ENCODE data around the gene GRIK5. TPM values are rescaled to one million over a fixed set of nuclear protein-coding genes. Genes with fewer than 3 reads are reported as not detected.

The GRIK5 gene
- polyA plus RNA-seq, 10 donors, result 1.8 to 4.3 (median 3.1) TPM

- no peak for DNase-seq
Measured at GRCh38 chr19:42095142-42095813, 25.3 kb upstream of the GRIK5 start.

GRCh38 chr19:42093926-42094325 lies 23.9 kb upstream of the GRIK5 start:
- DNase-seq, result no peak

DNA sequence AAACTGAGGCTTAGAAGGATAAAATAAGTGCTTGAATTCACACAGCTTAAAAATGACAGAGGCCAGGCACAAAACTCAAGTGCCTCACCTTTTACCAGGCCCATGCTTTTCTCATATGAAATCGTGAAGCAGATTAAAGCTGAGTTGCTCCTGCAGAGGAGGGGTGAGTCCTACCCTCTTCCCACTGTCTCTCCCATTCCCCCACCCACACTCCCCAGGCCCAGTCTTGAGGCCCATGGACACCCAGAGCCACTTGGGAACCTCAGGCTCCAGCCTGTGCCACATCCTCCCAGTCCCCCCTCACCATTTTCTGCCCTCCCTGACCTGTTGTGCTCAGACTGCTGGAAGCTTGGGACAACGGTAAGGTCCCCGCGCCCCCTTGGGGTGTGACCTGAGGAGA lies 23.5 kb upstream of the GRIK5 start:
- no peak for DNase-seq

DNA sequence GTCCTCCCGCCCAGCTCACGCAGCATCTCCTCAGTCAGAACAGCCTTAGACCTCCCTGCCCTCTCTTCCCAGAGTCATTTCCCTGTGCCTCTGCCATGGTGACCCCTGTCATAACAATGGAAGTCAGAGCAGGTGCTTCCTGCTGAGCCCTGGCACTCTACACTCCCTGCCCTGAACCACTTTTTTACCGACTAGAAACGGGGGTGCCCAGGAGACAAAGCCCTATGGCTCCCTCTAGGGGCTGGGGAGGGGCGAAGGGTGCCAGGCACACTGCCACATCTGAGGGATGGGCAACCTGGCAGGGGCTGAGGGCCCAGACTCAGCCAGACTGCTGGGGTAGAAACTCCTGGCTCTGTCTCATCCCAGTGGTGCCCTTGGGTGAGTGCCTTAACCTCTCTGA lies 22.3 kb upstream of the GRIK5 start:
- no peak for DNase-seq

GRCh38 chr19:42091742-42092141 lies 21.7 kb upstream of the GRIK5 start:
- DNase-seq, result no peak

- no peak for DNase-seq
Measured at GRCh38 chr19:42091300-42091699, 21.3 kb upstream of the GRIK5 start.

GRCh38 chr19:42090672-42091071 lies 20.7 kb upstream of the GRIK5 start:
- no peak for DNase-seq

- DNase-seq, result no peak
Measured at GRCh38 chr19:42089772-42090171, 19.8 kb upstream of the GRIK5 start.

- no peak for DNase-seq
Measured at GRCh38 chr19:42089191-42089750, 19.3 kb upstream of the GRIK5 start.

GRCh38 chr19:42088471-42089190 lies 18.6 kb upstream of the GRIK5 start:
- peak in 1 of 3 donors; percentile 38 for DNase-seq

DNA sequence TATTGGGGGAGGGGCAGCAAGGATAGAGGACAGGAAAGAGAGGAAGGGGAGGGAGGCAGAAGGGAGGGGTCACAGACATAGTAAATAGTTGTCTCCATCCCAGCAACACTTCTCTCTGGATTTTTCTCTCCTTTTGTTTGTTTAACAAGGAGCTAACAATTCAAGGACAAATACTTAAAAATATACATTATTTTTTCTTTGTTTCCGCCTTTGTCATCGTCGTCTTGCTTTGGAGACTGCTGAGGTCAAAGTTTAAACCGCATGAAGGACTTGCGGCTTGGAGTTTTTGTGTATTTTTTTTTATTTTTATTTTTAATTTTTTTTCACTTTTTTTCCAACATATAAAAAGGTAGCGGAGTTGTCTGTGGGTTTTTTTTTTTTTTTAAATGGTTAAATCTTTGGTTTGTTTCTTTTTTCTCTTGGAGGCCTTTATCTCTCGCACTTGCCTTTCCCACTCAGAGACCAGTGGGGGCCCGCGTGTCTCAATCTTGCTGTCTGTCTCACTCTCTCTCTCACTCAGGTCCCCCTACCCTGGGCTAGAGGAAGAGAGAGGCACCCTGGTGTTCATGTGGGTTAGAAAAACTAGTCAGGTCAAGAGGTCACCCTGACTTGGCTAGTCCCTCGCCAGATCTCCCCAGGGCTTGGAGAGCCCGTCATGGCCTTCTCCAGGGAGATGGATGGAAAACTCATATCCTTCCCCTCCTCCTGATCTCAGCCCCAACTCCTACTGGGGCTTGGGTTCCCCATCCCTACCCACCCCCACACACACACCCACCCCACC lies 17.0 kb upstream of the GRIK5 start:
- DNase-seq, result no peak

GRCh38 chr19:42086188-42086736 lies 16.3 kb upstream of the GRIK5 start:
- DNase-seq, result no peak

DNA sequence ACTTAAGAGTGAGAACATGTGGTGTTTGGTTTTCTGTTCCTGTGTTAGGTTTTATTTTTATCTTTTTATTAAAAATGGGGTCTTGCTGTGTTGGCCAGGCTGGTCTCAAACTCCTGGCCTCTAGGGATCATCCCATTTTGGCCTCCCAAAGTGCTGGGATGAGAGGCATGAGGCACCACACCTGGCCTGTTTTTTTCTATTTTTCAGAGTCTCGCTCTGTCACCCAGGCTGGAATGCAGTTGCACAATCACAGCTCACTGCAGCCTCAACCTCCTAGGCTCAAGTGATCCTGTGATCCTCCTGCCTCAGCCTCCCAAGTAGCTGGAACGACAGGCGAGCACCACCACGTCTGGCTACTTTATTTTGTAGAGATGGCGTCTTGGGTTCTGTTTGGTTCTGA lies 13.5 kb upstream of the GRIK5 start:
- no peak for DNase-seq

DNA sequence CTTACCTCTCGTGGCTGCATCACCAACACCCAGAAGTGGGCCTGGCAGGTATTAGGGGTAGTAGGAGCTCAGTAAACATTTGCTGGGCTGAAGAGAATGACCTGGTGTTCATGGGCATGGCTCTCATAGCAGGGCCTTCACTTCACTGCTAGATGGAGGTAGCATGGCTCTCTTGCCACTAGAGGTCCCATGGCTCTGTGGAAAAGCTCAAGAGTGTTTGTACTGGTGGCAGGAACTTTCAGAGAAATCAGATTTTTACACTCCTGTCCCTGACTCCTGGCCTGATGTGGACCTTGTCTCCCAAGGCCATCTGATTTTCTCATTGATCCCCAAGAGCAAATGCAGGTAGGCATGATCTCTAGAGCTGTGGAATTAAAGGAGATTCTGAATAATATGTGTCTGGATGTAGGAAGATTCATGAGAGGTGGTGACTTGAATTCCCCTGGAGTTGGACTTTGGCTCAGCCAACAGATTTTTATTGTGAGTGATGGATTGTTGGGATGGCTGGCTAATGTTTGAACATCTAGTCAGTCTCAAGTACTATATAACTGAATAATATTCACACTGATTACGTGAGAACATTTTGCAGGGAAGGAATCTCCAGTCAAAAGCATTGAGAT lies 11.7 kb upstream of the GRIK5 start:
- no peak for DNase-seq

DNA sequence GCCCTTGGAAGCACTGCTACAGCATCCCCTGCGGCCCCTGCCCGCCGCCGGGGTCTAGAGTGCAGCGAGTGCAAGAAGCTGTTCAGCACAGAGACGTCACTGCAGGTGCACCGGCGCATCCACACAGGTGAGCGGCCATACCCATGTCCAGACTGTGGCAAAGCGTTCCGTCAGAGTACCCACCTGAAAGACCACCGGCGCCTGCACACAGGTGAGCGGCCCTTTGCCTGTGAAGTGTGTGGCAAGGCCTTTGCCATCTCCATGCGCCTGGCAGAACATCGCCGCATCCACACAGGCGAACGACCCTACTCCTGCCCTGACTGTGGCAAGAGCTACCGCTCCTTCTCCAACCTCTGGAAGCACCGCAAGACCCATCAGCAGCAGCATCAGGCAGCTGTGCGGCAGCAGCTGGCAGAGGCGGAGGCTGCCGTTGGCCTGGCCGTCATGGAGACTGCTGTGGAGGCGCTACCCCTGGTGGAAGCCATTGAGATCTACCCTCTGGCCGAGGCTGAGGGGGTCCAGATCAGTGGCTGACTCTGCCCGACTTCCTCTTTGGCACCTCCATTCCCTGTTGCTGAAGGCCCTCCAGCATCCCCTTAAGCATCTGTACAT lies 10.9 kb upstream of the GRIK5 start:
- DNase-seq, result no peak

DNA sequence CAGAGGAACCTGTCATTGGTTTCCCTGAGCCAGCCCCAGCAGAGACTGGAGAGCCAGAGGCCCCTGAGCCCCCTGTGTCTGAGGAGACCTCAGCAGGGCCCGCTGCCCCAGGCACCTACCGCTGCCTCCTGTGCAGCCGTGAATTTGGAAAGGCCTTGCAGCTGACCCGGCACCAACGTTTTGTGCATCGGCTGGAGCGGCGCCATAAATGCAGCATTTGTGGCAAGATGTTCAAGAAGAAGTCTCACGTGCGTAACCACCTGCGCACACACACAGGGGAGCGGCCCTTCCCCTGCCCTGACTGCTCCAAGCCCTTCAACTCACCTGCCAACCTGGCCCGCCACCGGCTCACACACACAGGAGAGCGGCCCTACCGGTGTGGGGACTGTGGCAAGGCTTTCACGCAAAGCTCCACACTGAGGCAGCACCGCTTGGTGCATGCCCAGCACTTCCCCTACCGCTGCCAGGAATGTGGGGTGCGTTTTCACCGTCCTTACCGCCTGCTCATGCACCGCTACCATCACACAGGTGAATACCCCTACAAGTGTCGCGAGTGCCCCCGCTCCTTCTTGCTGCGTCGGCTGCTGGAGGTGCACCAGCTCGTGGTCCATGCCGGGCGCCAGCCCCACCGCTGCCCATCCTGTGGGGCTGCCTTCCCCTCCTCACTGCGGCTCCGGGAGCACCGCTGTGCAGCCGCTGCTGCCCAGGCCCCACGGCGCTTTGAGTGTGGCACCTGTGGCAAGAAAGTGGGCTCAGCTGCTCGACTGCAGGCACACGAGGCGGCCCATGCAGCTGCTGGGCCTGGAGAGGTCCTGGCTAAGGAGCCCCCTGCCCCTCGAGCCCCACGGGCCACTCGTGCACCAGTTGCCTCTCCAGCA lies 10.1 kb upstream of the GRIK5 start:
- DNase-seq, result no peak

DNA sequence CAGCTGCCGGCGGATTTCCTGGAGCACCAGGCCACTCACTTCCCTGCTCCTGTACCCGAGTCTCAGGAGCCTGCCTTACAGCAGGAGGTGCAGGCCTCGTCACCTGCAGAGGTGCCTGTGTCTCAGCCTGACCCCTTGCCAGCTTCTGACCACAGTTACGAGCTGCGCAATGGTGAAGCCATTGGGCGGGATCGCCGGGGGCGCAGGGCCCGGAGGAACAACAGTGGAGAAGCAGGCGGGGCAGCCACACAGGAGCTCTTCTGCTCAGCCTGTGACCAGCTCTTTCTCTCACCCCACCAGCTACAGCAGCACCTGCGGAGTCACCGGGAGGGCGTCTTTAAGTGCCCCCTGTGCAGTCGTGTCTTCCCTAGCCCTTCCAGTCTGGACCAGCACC lies 9.3 kb upstream of the GRIK5 start:
- DNase-seq, result no peak

DNA sequence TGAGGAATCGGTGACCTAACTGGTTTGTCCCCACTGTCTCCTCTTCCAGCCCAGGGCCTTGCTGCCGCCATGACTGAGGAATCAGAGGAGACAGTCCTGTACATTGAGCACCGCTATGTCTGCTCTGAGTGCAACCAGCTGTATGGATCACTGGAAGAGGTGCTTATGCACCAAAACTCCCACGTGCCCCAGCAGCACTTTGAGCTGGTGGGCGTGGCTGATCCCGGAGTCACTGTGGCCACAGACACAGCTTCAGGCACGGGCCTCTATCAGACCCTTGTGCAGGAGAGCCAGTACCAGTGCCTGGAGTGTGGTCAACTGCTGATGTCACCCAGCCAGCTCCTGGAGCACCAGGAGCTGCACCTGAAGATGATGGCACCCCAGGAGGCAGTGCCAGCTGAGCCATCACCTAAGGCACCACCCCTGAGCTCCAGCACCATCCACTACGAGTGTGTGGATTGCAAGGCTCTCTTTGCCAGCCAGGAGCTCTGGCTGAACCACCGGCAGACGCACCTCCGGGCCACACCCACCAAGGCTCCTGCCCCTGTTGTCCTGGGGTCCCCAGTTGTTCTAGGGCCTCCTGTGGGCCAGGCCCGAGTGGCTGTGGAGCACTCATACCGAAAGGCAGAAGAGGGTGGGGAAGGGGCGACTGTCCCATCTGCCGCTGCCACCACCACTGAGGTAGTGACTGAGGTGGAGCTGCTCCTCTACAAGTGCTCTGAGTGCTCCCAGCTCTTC lies 8.7 kb upstream of the GRIK5 start:
- DNase-seq, result no peak

GRCh38 chr19:42078058-42078457 lies 8.1 kb upstream of the GRIK5 start:
- no peak for DNase-seq
